GM21447 (cell line): Measurements from ENCODE around the gene IFITM1.
A peak's percentile ranks its signal among the peaks of the same experiment; 100 is the strongest.
"Not testable (repeated sequence)": the region's sequence is repeated elsewhere in the genome, so short reads cannot be mapped to it uniquely, and the experiment has no call there.

Source experiments
- ATAC-seq: cut with Tn5 transposase; IDR thresholded peaks from one replicate; pipeline ENCODE4 v1.9.1; 2021; ENCODE audit not compliant: unreplicated experiment

IFITM1 gene

DNA sequence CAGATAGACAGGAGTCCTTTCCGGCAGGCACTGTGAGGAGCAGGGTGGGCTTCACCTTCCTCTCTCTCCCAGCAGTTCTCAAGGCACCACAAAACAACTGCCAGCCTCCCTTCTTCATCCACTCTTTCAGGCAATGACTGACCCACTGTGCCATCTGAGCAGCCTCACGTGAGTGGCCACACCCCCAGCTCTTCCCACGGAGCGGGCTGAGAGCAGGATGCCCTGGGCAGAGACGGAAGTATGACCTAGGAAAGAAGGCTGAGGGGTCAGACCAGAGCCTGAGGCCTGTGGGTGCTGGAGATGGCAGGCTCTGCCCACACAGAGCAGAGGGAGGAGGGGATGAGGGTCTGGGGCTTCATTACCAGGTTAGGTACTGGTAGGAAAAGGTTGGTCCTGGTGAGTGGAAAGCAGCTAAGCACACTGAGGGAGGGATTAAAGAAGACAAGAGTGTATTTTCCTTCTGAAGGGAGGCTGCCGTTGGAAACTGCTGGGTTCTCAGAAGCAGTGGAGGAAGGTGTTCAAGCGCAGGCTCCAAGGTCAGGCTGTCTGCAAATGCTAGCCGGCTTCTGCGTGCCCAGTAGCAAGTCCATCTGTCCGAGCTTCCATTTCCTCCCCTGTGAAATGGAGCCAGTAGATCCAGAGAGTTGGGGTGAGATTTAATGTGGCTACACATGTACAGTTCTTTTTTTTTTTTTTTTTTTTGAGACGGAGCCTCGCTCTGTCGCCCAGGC is 31.0 kb upstream of the IFITM1 start:
- no peak for ATAC-seq

- no peak for ATAC-seq
These were observed 30.3 kb upstream of the IFITM1 start for GRCh38 chr11:283405-284104.

DNA sequence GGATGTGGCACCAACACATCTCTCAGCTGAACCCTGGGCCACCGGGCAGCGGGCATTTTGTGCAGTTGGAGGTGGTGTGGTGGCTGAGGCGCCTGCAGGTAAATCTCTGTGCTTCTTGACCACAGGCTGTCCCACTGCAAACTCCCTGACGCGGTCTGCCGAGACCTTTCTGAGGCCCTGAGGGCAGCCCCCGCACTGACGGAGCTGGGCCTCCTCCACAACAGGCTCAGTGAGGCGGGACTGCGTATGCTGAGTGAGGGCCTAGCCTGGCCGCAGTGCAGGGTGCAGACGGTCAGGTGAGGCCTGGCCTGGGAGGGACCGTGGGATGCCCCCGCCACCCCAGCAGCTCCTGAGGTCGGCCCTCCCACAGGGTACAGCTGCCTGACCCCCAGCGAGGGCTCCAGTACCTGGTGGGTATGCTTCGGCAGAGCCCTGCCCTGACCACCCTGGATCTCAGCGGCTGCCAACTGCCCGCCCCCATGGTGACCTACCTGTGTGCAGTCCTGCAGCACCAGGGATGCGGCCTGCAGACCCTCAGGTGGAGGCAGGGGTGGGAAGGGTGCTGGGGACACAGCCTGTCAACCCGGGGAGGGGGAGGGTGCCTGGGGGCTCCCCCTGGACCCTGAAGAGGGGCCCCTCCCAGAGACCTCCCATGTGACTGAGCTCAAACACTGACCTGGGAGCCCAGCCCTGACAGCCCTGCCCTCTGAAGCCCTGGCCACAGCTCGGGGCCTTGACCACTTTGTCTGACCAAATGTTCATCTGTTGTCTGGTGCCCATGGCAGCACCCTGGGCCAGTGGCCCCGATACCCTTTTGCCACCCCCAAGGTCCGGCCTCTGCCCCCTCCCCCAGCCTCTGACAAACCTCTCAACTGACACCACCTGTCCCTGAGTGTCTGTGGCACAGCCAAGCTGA is 29.5 kb upstream of the IFITM1 start:
- ATAC-seq, result no peak

DNA sequence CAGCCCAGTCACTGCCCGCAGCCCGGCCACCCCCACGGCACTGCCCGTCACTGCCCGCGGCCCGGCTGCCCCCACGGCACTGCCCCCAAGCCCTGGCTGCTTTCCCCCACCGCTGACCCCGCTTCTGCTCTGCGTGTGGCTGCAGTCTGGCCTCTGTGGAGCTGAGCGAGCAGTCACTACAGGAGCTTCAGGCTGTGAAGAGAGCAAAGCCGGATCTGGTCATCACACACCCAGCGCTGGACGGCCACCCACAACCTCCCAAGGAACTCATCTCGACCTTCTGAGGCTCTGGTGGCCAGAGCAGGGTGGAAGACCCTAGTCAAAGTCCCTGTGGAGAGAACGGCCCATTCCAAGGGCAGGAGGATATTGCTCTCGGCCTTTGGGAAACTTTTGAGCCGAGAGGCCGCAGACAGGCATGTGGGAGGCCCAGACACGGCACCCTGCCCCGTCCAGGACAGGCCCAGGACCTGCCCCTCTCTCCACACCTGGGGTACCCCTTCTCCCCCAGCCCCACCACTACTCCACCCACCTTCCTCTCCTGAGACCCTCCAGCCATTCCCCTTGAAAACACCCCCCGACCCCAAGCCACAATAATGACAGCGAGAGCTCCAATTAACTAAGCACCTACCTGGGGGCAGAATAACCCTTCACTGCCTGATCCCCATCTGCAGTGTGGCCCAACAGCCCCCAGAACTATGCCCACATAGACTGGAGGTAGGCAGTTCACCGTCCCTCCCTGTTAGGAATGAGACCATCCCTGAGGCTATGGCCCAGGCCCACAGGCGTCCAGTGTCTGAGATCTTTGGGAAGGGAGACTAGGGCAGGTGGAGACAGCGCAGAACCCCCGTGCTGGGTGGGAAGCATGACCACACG is 28.6 kb upstream of the IFITM1 start:
- ATAC-seq, result no peak

GRCh38 chr11:285894-286220 is 28.0 kb upstream of the IFITM1 start:
- ATAC-seq, result no peak

DNA sequence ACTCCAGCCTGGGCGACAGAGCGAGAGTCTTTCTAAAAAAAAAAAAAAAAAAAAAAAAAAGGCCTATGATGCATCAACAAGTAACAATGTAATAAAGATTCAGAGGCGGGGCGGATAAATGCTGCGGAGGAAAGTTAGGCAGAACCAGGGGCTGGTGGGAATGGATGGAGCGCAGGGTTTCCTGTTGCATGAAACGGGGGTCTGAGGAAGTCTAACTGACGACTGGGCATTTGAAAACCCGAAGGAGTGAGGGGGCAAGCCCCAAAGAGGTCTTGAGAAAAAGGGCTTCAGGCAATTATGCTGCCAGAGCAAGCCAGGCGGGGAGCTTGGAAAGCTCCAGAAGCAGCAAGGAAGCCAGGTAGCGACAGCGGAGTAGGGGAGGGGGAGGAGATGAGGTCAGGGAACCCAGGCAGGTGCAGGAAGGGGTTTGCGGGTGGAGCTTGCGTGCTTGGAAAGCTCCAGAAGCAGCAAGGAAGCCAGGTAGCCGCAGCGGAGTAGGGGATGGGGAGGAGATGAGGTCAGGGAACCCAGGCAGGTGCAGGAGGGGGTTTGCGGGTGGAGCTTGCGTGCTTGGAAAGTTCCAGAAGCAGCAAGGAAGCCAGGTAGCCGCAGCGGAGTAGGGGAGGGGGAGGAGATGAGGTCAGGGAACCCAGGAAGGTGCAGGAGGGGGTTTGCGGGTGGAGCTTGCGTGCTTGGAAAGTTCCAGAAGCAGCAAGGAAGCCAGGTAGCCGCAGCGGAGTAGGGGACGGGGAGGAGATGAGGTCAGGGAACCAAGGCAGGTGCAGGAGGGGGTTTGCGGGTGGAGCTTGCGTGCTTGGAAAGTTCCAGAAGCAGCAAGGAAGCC is 26.6 kb upstream of the IFITM1 start:
- not testable (repeated sequence) for ATAC-seq

DNA sequence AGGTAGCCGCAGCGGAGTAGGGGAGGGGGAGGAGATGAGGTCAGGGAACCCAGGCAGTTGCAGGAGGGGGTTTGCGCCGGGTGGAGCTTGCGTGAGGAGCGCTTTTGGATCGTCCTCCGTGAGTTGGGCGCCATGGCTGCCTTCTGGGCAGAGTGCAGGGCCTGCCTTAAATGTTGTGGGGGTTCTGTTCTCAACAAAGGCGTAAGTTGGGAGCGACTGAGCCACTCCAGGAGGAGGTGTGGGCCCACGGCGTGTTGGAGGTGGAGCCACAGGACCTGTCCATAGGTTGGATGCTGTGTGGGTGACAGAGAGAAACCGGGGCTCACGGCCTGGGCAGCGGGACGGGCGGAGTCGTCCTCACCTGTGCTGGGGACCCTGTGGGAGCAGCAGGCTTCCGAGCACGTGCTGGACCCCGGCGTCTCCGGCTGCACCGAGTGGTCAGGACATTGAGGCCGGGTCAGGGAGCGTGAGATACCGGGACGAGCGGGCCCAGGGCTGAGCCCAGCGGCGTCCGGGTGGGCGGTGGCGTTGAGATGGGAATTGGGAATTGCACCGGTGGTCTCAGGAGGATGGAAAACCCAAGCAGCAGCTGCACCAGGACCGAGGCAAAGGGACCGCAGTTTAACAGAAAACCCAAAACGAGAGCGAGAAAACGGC is 25.9 kb upstream of the IFITM1 start:
- no peak for ATAC-seq

DNA sequence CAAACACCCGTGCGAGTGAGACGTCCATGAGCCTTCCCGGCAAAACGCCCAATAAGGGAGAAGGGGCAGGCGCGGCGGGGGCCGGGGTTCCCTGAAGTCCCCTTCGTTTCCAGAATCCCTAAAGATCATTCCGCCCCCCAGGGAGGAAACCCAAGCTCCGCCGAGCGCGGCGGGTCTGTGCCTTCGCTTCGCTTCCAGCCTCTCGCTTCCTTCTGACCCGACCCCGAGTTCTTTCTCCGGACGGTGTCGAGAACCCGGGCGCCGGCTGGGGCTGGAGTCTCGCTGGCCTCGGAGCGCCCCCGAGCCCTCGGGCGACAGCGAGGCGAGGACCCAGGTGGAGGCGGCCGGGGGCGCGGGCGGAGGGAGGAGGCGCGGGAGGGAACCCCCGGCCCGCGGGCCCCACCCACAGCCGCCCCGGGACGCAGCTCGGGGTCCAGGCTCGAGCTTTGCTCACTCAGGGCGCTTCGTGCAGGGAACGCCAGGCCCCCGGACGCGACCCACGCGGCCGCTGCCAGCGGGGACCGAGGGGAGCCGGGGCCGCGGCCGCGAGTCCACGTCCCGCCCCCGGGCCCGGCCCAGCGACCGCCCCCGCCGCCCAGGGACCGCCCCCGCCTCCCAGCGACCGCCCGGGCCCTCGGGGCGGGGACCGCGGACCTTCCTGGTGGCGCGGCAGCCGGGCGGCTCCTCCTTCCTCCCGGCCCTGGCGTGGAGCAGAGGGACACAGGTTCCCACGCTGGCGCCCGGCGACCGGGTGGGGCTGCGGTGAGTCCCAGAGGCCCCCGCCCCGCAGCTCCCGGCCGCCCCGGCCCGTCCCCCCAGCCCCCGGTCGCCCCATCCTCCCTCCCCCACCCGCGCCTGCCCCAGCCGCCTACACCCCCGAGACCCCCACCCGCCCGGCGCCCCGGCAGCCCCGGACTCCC is 25.1 kb upstream of the IFITM1 start, which contains the start of gene PGGHG:
Gene PGGHG (plus strand): TSS at position 649 of the 920 bp plus-strand sequence. CDS start 691 bp downstream, outside the sequence.
- peak; percentile 62 for ATAC-seq

- no peak for ATAC-seq
These were observed 24.5 kb upstream of the IFITM1 start for GRCh38 chr11:289398-289711.

DNA sequence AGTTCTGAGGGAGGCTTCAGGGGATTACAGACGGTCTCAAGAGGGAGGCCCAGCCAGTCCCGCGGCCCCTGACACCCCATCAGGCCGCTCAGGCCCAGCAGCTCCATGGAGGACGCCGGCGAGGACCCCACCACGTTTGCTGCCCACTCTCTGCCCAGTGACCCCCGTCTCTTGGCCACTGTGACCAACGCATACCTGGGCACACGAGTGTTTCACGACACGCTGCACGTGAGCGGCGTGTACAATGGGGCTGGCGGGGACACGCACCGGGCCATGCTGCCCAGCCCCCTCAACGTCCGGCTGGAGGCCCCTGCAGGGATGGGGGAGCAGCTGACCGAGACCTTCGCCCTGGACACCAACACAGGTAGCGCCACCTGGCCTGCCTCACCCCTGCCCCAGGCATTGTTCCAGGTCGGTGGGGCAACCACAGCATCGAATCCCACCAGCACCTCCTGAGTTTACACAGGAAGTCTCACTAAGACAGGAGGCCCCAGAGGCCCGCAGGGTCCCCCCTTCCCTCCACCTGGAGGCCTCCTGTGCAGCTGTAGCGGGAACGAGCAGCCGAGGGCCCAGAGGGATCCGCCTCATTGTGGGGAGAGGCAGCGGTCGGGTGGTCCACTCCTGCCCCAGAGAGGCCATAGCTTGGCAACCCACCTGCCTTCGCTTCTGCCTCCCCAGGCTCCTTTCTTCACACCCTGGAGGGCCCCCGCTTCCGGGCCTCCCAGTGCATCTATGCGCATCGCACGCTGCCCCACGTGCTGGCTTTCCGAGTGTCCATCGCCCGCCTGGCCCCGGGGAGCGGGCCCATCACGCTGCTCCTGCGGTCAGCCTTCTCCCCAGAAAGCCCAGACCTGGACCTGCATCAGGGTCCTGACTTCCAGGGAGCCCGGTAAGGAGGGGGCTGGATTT is 23.9 kb upstream of the IFITM1 start:
- ATAC-seq, result no peak

GRCh38 chr11:290621-291231 is 23.1 kb upstream of the IFITM1 start:
- no peak for ATAC-seq

DNA sequence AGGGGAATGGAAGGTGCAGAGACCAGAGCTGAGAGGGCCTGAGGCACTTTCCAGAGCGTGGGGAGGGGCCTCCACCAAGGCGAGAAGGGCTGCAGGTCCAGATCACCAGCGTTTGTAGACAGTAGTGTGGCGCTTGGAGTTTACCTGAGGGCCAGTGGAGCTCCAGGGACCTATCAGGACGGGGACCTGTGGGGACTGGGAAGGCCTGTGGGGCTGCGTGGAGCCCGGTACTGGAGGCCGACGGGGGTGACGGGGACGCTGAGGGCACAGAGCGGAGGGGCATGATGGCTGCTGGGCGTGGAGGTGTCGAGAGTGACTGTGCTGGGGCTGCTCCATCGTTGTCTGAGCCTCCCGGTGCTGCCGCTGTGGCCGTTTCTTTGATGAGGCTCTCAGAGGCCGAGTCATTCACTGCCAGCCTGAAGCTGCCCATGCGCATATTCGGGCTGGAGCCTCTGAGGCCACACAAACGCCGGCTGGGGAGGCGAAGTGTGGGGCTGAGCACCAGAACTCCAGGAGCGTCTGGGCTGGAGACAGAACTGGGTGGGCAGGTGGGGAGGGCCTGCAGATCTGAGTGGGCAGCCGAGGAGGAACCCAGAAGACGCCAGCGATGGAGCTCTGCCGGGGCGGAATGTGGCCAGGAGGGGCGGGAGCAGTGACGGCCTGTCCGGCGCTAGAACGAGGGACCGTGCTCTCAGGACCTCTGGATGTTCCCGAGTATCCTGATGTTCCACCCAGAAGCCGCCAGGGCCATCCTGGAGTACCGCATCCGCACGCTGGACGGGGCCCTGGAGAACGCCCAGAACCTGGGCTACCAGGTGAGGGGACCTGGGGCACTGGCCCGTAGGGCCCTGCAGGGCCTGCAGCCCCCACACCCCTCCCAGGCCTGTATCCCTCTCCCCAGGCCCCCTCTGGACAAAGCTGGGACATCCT is 22.3 kb upstream of the IFITM1 start:
- ATAC-seq, result no peak

- ATAC-seq, result no peak
These were observed 21.4 kb upstream of the IFITM1 start for GRCh38 chr11:292211-293121.

- no peak for ATAC-seq
These were observed 20.5 kb upstream of the IFITM1 start for GRCh38 chr11:293271-293851.
